ENCODE measurements around the gene CFAP46.

The CFAP46 gene

GRCh38 chr10:132841615-132841975 is 100.8 kb downstream of the CFAP46 start:
- H3K27me3 ChIP-seq (ENCODE audit: insufficient read depth, low read length, poor library complexity), result no peaks in the 10 kb centered on the region
- TF ChIP-seq, protein P1, sequence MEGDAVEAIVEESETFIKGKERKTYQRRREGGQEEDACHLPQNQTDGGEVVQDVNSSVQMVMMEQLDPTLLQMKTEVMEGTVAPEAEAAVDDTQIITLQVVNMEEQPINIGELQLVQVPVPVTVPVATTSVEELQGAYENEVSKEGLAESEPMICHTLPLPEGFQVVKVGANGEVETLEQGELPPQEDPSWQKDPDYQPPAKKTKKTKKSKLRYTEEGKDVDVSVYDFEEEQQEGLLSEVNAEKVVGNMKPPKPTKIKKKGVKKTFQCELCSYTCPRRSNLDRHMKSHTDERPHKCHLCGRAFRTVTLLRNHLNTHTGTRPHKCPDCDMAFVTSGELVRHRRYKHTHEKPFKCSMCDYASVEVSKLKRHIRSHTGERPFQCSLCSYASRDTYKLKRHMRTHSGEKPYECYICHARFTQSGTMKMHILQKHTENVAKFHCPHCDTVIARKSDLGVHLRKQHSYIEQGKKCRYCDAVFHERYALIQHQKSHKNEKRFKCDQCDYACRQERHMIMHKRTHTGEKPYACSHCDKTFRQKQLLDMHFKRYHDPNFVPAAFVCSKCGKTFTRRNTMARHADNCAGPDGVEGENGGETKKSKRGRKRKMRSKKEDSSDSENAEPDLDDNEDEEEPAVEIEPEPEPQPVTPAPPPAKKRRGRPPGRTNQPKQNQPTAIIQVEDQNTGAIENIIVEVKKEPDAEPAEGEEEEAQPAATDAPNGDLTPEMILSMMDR (IDR thresholded peaks at IDR 0.05; ENCODE audit: borderline replicate concordance, extremely low read depth, low read length, poor library complexity, severe bottlenecking), result no peak
- TF ChIP-seq EZH2 (IDR thresholded peaks at IDR 0.05; ENCODE audit: borderline replicate concordance, low read depth, low read length, severe bottlenecking), result no peak
- no peak overlapping the region for H3K4me3 ChIP-seq (ENCODE audit: low read depth in 1 of 2, low read length in 2 of 2)
- H2AFZ ChIP-seq (ENCODE audit: low read depth, low read length), result no peak overlapping the region
- H3K9ac ChIP-seq (ENCODE audit: low read depth, low read length), result no peak overlapping the region
- no peaks in the 10 kb centered on the region for H3K36me3 ChIP-seq (ENCODE audit: insufficient read depth, low read length)
- DNase-seq (no peak), ATAC-seq (ENCODE audit: insufficient read depth, low read depth) (no peak)
- peaks cover 14% of the 10 kb centered on the region for H3K9me3 ChIP-seq (ENCODE audit: insufficient read depth, low read length, severe bottlenecking)
- no peak overlapping the region for H3K27ac ChIP-seq (ENCODE audit: low read length)
- H3K79me2 ChIP-seq (ENCODE audit: insufficient read depth, low read length), result no peaks in the 10 kb centered on the region
- no peaks in the 10 kb centered on the region for H3K4me1 ChIP-seq (ENCODE audit: insufficient read depth, low read length)
- H4K20me1 ChIP-seq (ENCODE audit: insufficient read depth, low read length), result peaks cover 6% of the 10 kb centered on the region; the same call in 1 of the 2 replicates
- no peak overlapping the region for H3K4me2 ChIP-seq (ENCODE audit: insufficient read depth, low read length)

GRCh38 chr10:132840698-132841614 is 101.4 kb downstream of the CFAP46 start:
- DNase-seq (no peak), ATAC-seq (ENCODE audit: insufficient read depth, low read depth) (no peak)

DNA sequence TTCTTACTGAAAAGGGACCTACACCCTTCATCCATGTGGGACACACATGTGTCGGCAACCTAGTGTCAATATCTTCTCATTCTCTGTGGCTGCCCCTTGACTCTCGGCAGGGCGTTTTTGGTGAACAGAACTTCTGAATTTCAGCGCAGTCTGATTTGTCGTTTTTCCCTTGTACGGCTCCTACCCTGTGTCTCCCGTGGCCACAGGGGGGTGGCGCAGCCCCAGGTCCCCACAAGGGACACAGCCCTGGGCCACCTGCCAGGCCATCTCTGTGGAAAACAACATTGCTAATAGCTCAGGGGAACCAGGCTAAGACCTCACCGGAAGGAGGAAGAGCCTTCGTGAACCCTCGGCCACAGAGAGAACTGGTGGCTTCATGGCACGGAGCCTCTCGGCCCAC is 103.3 kb downstream of the CFAP46 start:
- ATAC-seq (ENCODE audit: insufficient read depth, low read depth) (no peak), DNase-seq (no peak)
- Histone ChIP-seq H3K79me2 (ENCODE audit: insufficient read depth, low read length) (no peaks in the 10 kb centered on the region), H3K4me1 (ENCODE audit: insufficient read depth, low read length) (no peaks in the 10 kb centered on the region), H3K9me3 (ENCODE audit: insufficient read depth, low read length, severe bottlenecking) (peaks cover 14% of the 10 kb centered on the region), H3K27me3 (ENCODE audit: insufficient read depth, low read length, poor library complexity) (no peaks in the 10 kb centered on the region), H2AFZ (ENCODE audit: low read depth, low read length) (no peak overlapping the region), H4K20me1 (ENCODE audit: insufficient read depth, low read length) (peaks cover 6% of the 10 kb centered on the region; the same call in 1 of the 2 replicates), H3K9ac (ENCODE audit: low read depth, low read length) (no peak overlapping the region), H3K4me3 (ENCODE audit: low read depth in 1 of 2, low read length in 2 of 2) (no peak overlapping the region), H3K36me3 (ENCODE audit: insufficient read depth, low read length) (no peaks in the 10 kb centered on the region), H3K27ac (ENCODE audit: low read length) (no peak overlapping the region), H3K4me2 (ENCODE audit: insufficient read depth, low read length) (no peak overlapping the region)
- no peak for TF ChIP-seq EZH2 (IDR thresholded peaks at IDR 0.05; ENCODE audit: borderline replicate concordance, low read depth, low read length, severe bottlenecking)
- TF ChIP-seq, protein P1 (IDR thresholded peaks at IDR 0.05; ENCODE audit: borderline replicate concordance, extremely low read depth, low read length, poor library complexity, severe bottlenecking), result no peak

More at GRCh38 chr10:132840698-132841614, 101.4 kb downstream of the CFAP46 start:
- H3K4me2 ChIP-seq (ENCODE audit: insufficient read depth, low read length), result no peak overlapping the region
- no peak overlapping the region for H3K27ac ChIP-seq (ENCODE audit: low read length)
- H3K27me3 ChIP-seq (ENCODE audit: insufficient read depth, low read length, poor library complexity), result no peaks in the 10 kb centered on the region
- H3K4me1 ChIP-seq (ENCODE audit: insufficient read depth, low read length), result no peaks in the 10 kb centered on the region
- no peaks in the 10 kb centered on the region for H3K36me3 ChIP-seq (ENCODE audit: insufficient read depth, low read length)
- H3K9ac ChIP-seq (ENCODE audit: low read depth, low read length), result no peak overlapping the region
- H3K9me3 ChIP-seq (ENCODE audit: insufficient read depth, low read length, severe bottlenecking), result peaks cover 14% of the 10 kb centered on the region
- H2AFZ ChIP-seq (ENCODE audit: low read depth, low read length), result no peak overlapping the region
- TF ChIP-seq, protein P1 (IDR thresholded peaks at IDR 0.05; ENCODE audit: borderline replicate concordance, extremely low read depth, low read length, poor library complexity, severe bottlenecking), result no peak
- TF ChIP-seq EZH2 (IDR thresholded peaks at IDR 0.05; ENCODE audit: borderline replicate concordance, low read depth, low read length, severe bottlenecking), result no peak
- H3K4me3 ChIP-seq (ENCODE audit: low read depth in 1 of 2, low read length in 2 of 2), result no peak overlapping the region
- peaks cover 6% of the 10 kb centered on the region; the same call in 1 of the 2 replicates for H4K20me1 ChIP-seq (ENCODE audit: insufficient read depth, low read length)
- no peaks in the 10 kb centered on the region for H3K79me2 ChIP-seq (ENCODE audit: insufficient read depth, low read length)
